Glutamatergic neuron (in vitro differentiated cells): ENCODE data around the gene RGS4. TPM values are rescaled to one million over a fixed set of nuclear protein-coding genes. Genes with fewer than 3 reads are reported as not detected.
A peak's percentile ranks its signal among the peaks of the same experiment; 100 is the strongest.
"Not testable (repeated sequence)": the region's sequence is repeated elsewhere in the genome, so short reads cannot be mapped to it uniquely, and the experiment has no call there.

Source experiments
- DNase-seq: peaks from one replicate; pipeline ENCODE4 v3.0.0; 2022
- H3K27ac Mint-ChIP-seq: one replicate; pipeline ENCODE4 v1.8.0; 2020; ENCODE audit warnings: mild to moderate bottlenecking, mixed read lengths, inconsistent platforms; ENCODE audit not compliant: unreplicated experiment
- H3K27me3 Mint-ChIP-seq: one replicate; pipeline ENCODE4 v1.8.0; 2020; ENCODE audit warnings: mild to moderate bottlenecking, moderate library complexity, mixed read lengths, inconsistent platforms; ENCODE audit not compliant: unreplicated experiment
- H3K36me3 Mint-ChIP-seq: one replicate; pipeline ENCODE4 v1.8.0; 2020; ENCODE audit warnings: mild to moderate bottlenecking, mixed read lengths, inconsistent platforms; ENCODE audit not compliant: unreplicated experiment
- H3K4me1 Mint-ChIP-seq: one replicate; pipeline ENCODE4 v1.8.0; 2020; ENCODE audit warnings: mild to moderate bottlenecking, low read depth, mixed read lengths, inconsistent platforms; ENCODE audit not compliant: unreplicated experiment
- H3K4me3 Mint-ChIP-seq: one replicate; pipeline ENCODE4 v1.8.0; 2020; ENCODE audit warnings: mild to moderate bottlenecking, mixed read lengths, inconsistent platforms; ENCODE audit not compliant: unreplicated experiment
- H3K9me3 Mint-ChIP-seq: one replicate; pipeline ENCODE4 v1.8.0; 2020; ENCODE audit warnings: mild to moderate bottlenecking, moderate library complexity, mixed read lengths, inconsistent platforms; ENCODE audit not compliant: unreplicated experiment
- CTCF ChIP-seq: fragments of 200-600 bp; sonication (generic); IDR thresholded peaks from one replicate; pipeline ENCODE4 v1.5.0; 2021; ENCODE audit not compliant: partially characterized antibody, unreplicated experiment
- total RNA-seq: library from RNA; stranded (reverse); fragmentation: NEBNext Ultra II Directional; extraction: Animal tissue kit (Norgen Biotek cat#: 25700); gene quantifications from one replicate; pipeline ENCODE4 v1.2.1, GENCODE V29; 2021; ENCODE audit not compliant: unreplicated experiment

Gene RGS4
- total RNA-seq, 1 donor from 2014 or later: 31.6 TPM

- Mint-ChIP-seq H3K27ac (no peak overlapping the region), H3K4me3 (no peak overlapping the region), H3K36me3 (no peaks in the 10 kb centered on the region), H3K4me1 (no peaks in the 10 kb centered on the region), H3K27me3 (no peaks in the 10 kb centered on the region), H3K9me3 (no peaks in the 10 kb centered on the region)
- DNase-seq: no peak
- TF ChIP-seq CTCF: no peak
These were observed 16.7 kb downstream of the RGS4 start for GRCh38 chr1:163085904-163086268.

- H3K27me3 Mint-ChIP-seq, H3K9me3 Mint-ChIP-seq, H3K36me3 Mint-ChIP-seq, H3K27ac Mint-ChIP-seq, H3K4me3 Mint-ChIP-seq, DNase-seq: not testable (repeated sequence)
- peaks cover 12% of the 10 kb centered on the region for H3K4me1 Mint-ChIP-seq
These were observed 20.0 kb downstream of the RGS4 start for GRCh38 chr1:163089117-163089516.

GRCh38 chr1:163090321-163090945, 21.3 kb downstream of the RGS4 start:
- Mint-ChIP-seq H3K27ac (no peak overlapping the region), H3K27me3 (peaks cover 4% of the 10 kb centered on the region), H3K4me3 (no peak overlapping the region), H3K9me3 (peaks cover 3% of the 10 kb centered on the region), H3K36me3 (no peaks in the 10 kb centered on the region), H3K4me1 (peaks cover 21% of the 10 kb centered on the region)
- no peak for DNase-seq
- no peak for TF ChIP-seq CTCF

- Mint-ChIP-seq H3K9me3 (peaks cover 3% of the 10 kb centered on the region), H3K4me3 (peak overlapping the region; percentile 15), H3K27me3 (peaks cover 4% of the 10 kb centered on the region), H3K4me1 (peaks cover 21% of the 10 kb centered on the region), H3K36me3 (no peaks in the 10 kb centered on the region), H3K27ac (peak overlapping the region; percentile 84)
- no peak for DNase-seq
- TF ChIP-seq CTCF: no peak
These were observed 24.0 kb downstream of the RGS4 start for GRCh38 chr1:163093169-163093568.

- DNase-seq: no peak
- H3K36me3 Mint-ChIP-seq: no peaks in the 10 kb centered on the region
- peaks cover 3% of the 10 kb centered on the region for H3K9me3 Mint-ChIP-seq
- H3K27ac Mint-ChIP-seq: peak overlapping the region; percentile 84
- H3K4me3 Mint-ChIP-seq: peak overlapping the region; percentile 15
- peaks cover 21% of the 10 kb centered on the region for H3K4me1 Mint-ChIP-seq
- no peak for TF ChIP-seq CTCF
- peaks cover 4% of the 10 kb centered on the region for H3K27me3 Mint-ChIP-seq
These were observed 24.4 kb downstream of the RGS4 start for GRCh38 chr1:163093579-163093978.
